Measurements from ENCODE around the gene C1QTNF12.

DNA sequence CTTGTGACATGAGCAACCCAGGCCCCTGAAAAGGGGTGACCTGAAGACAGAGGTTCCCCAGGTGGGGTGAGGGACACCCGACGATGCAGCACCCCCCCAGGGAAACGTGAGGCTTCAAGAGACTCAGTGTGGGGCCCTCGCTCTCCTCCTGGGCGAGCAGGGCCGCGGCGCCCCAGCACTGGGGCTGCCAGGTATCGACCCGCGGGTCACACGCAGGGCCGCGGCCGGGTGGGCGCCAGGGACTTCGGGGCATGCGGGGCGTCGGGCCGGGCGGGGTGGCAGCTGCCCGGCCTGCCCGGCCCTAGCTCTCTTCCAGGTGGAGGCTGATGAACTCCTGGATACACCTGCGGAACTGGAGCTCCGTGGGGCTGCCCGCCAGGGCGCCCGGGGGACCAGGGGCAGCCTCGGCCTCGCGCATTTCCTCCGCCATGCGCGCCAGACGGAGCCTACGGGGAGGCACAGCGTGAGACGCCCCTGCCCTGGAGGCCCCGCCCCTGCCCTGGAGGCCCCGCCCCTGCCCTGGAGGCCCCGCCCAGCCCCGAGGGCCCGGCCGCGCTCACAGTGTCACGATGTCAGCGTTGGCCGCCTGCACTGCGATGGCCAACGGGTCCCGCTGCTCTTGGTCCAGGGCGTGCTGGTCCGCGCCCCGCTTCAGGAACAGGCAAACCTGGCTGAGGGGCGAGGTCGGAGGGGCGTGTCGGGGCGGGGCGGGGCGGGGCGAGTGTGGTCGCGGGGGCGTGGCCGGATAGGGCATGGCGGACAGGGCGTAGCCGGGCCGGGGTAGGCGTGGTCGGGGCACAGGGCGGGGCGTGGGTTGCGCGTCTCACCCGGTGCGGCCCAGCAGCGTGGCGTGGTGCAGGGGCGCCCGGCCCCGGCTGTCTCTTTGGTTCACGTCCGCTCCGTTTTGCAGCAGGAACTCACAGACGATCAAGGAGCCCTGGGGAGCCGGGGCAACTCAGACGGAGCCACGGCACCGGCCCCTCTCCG lies 47.0 kb upstream of the C1QTNF12 start:
- TF ChIP-seq, protein P1, sequence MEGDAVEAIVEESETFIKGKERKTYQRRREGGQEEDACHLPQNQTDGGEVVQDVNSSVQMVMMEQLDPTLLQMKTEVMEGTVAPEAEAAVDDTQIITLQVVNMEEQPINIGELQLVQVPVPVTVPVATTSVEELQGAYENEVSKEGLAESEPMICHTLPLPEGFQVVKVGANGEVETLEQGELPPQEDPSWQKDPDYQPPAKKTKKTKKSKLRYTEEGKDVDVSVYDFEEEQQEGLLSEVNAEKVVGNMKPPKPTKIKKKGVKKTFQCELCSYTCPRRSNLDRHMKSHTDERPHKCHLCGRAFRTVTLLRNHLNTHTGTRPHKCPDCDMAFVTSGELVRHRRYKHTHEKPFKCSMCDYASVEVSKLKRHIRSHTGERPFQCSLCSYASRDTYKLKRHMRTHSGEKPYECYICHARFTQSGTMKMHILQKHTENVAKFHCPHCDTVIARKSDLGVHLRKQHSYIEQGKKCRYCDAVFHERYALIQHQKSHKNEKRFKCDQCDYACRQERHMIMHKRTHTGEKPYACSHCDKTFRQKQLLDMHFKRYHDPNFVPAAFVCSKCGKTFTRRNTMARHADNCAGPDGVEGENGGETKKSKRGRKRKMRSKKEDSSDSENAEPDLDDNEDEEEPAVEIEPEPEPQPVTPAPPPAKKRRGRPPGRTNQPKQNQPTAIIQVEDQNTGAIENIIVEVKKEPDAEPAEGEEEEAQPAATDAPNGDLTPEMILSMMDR (IDR thresholded peaks at IDR 0.05): no peak
- TF ChIP-seq POLR2A (IDR thresholded peaks at IDR 0.05): no peak
